HG02588 (cell line): Measurements from ENCODE around the gene BOLA2B.

ENCODE experiments used
- ATAC-seq: cut with Tn5 transposase; IDR thresholded peaks from one replicate; pipeline ENCODE4 v1.9.1; 2021; ENCODE audit warnings: mild to moderate bottlenecking, moderate library complexity; ENCODE audit not compliant: unreplicated experiment

Gene BOLA2B

GRCh38 chr16:30145657-30146056 lies 47.8 kb downstream of the BOLA2B start:
- ATAC-seq, result no peak

DNA sequence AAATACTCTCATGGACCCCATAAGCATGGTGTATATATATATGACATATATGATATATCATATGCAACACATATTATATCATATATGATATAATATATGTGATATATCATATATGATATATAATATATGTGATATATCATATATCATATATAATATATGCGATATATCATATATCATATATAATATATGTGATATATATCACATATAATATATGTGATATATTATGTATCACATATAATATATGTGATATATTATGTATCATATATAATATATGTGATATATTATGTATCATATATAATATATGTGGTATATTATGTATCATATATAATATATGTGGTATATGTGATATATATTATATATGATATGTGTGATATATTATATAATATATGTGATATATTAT lies 48.5 kb downstream of the BOLA2B start:
- no peak for ATAC-seq

GRCh38 chr16:30144017-30144416 lies 49.4 kb downstream of the BOLA2B start:
- ATAC-seq, result no peak

DNA sequence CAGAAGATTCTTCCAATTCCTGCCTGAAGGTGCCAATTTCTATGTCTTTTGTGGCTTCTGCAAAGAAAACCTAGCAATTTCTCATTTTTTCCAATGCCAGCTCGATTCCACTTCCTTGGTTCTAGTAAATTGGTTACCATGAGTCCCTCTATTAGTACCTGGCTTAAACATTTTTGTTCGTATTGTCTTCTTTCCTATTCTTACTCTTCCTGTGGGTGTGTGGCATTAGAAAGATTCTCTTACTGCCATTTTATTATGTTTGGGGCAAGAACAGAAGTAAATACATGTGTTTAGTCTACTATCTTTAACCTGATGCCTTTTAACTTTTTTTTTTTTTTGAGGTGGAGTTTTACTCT lies 50.1 kb downstream of the BOLA2B start:
- no peak for ATAC-seq
